ENCODE results near the gene ETNK2.

The ETNK2 gene

DNA sequence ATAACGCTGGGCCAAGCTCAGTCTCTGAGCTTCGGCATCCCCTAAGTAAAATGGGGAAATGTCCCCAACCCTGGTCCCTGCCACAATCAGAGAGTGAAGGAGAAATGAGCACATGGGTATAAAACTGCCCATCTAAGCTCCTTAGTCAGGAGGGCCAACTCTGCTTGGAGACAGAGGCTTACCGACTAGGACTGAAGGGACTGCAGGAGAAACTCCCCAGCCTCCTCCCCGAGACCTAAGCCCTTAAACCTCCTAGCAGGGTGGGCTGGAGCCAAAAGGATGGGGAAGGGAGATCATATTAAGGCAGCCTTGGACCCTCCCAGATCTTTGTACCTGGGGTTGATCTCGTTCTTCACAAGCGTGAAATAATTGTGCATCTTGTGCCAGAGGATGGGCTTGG lies 5.5 kb downstream of the ETNK2 start:
- peaks cover 7% of the 10 kb centered on the region for H3K4me1 Mint-ChIP-seq (ENCODE audit: low read depth)
- H3K27ac Mint-ChIP-seq, result no peak overlapping the region
- no peak overlapping the region for H3K4me3 Mint-ChIP-seq
- H3K27me3 Mint-ChIP-seq, result no peaks in the 10 kb centered on the region
- DNase-seq, result no peak
- no peaks in the 10 kb centered on the region for H3K9me3 Mint-ChIP-seq
- no peaks in the 10 kb centered on the region for H3K36me3 Mint-ChIP-seq (ENCODE audit: low read depth)

DNA sequence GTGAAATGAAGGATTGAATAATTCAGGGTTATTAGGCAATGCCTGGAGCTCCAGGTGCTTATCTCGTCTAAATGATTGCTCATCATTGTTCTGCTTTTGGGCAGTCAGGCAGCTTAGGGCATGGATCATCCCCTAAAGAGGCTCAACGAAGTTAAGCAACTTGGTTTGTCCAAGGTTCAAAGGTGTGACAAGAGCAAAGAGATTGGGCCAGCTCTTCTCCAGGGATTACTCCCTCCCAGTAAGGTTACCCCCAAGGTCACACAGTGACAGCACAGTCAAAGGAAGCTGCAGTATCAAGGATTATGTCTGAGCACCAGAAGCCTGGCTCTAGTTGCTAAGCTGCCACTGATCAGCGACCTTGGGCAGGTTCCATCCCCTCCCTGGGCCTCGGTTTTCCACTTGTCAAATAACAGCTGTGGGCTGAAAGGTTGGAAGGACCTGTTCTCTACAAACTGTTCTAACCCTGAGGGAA lies 6.8 kb downstream of the ETNK2 start:
- H3K4me1 Mint-ChIP-seq (ENCODE audit: low read depth), result peaks cover 5% of the 10 kb centered on the region
- H3K27me3 Mint-ChIP-seq, result no peaks in the 10 kb centered on the region
- H3K4me3 Mint-ChIP-seq, result no peak overlapping the region
- no peaks in the 10 kb centered on the region for H3K9me3 Mint-ChIP-seq
- no peak for DNase-seq
- no peak overlapping the region for H3K27ac Mint-ChIP-seq
- H3K36me3 Mint-ChIP-seq (ENCODE audit: low read depth), result no peaks in the 10 kb centered on the region

DNA sequence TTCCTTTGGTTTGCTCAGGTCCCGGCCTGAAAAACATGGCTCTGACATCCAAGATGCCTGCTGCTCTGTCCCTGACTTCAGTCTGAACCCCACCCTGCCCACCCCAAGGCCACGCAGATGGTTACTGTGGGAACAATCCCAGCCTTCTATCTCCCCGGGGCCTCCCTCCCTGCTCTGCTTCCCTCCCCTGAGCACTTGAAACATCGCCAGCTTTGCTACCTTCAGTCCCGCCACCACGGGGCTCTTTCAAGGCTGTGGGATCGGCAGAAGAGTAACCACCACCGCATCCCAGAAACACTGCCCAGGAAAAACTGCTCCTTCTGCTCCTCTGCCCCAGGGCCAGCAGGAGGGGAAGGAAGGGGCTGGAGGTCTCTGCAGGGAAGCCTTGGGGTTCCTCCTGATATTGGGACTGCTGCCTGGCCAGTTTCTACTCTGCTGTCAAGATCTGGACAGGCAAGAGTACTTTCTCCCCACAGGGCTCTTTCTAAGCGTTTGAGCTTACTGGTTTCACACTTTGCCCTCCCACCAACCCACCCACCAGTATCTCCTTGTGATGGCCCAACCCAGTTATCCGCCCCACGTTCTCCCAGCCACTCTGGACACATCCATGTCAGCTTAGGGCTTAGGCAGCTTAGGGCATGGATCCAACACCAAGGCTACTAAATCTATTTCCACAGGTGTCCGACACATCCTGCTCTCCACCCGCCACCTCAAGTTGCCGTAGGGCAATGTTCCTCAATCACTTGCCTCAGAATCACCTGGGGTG lies 8.4 kb downstream of the ETNK2 start:
- H3K36me3 Mint-ChIP-seq (ENCODE audit: low read depth), result no peaks in the 10 kb centered on the region
- peaks cover 5% of the 10 kb centered on the region for H3K4me1 Mint-ChIP-seq (ENCODE audit: low read depth)
- H3K27ac Mint-ChIP-seq, result no peak overlapping the region
- H3K4me3 Mint-ChIP-seq, result no peak overlapping the region
- H3K9me3 Mint-ChIP-seq, result no peaks in the 10 kb centered on the region
- no peaks in the 10 kb centered on the region for H3K27me3 Mint-ChIP-seq
- no peak for DNase-seq

DNA sequence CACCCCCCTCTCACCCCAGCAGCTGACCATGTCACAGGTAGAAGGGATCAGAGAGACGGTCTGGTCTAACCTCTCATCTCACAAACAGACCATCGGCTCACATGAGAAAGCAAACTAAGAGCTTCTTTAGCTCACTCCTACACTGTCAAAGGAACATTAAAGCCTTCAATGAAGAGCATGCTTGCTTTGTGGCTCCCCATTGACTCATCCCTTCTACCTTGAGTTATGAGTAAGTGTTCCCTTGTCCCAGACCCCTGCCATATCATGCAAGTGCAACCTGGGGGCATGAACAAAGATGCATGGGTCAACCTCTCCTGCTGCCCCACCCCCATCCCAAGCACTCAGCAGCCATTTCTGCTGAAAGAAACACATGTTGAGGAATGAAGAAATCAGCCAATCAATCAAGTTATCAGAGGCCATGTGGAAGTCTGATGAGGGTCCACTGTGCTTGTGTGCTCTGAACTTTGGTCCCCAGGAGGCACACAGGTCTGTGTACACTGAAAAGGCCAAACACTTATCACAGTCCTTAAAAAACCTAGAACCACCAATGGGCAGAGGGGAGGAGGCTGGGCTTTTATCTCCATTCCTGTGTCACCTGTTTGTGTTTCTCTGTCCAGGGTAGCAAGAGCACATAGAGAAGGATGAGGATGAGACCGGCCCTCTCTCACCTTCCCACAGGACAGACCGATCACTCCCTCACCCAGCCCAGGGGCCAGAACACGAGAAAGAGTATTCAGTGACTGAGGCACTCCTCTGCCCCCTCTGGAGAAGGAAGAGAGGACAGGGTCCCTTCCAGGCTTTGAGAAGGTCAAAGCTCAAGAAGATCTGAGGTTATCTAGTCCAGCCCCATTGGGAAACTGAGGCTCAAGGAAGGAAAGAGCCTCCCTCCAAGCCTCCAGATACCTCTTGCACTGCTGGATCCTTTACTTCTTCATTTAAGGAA lies 9.5 kb downstream of the ETNK2 start:
- no peak for DNase-seq
- Mint-ChIP-seq H3K4me3 (no peak overlapping the region), H3K9me3 (no peaks in the 10 kb centered on the region), H3K4me1 (ENCODE audit: low read depth) (peaks cover 5% of the 10 kb centered on the region), H3K27me3 (no peaks in the 10 kb centered on the region), H3K36me3 (ENCODE audit: low read depth) (no peaks in the 10 kb centered on the region), H3K27ac (no peak overlapping the region)

DNA sequence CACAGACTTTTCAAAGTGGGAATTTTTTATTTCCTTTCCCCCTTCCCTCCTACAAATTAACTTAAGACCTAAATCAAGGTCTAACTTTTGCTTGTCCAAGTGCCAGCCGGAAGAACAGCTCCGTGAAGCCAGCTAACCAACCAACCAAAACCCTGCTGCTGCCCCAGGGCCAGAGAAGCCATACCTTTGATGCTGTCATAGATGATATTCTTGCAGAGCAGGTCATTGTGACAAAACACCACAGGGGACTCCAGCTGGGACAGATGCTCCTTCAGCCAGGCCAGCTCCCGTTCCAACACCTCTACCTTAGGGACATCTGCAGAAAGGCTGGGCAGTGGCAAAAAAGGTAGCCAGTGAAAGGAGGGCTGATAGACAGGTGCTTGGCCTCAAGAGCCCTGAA lies 10.7 kb downstream of the ETNK2 start:
- H3K9me3 Mint-ChIP-seq, result no peaks in the 10 kb centered on the region
- H3K4me1 Mint-ChIP-seq (ENCODE audit: low read depth), result peaks cover 5% of the 10 kb centered on the region
- no peaks in the 10 kb centered on the region for H3K36me3 Mint-ChIP-seq (ENCODE audit: low read depth)
- no peak overlapping the region for H3K4me3 Mint-ChIP-seq
- DNase-seq, result no peak
- H3K27me3 Mint-ChIP-seq, result no peaks in the 10 kb centered on the region
- no peak overlapping the region for H3K27ac Mint-ChIP-seq

DNA sequence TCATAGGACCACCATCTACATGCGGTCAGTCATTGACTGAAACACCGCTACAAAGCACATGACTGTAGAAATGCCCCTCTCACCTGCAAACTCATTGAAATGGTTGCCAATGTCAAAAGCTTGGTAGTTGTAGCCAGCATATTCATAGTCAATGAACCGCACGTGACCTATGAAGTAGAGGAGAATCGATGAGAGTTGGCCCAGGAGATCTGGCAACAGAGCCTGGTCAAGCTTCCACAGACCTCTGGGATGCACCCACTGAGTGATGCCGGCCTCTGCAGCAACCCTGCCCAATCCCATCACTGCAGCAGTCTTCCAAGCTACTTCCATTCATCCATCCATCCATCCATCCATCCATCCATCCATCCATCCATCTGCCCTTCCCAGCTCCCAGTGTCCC lies 11.9 kb downstream of the ETNK2 start:
- no peak for DNase-seq
- no peaks in the 10 kb centered on the region for H3K27me3 Mint-ChIP-seq
- no peaks in the 10 kb centered on the region for H3K9me3 Mint-ChIP-seq
- H3K27ac Mint-ChIP-seq, result no peak overlapping the region
- H3K4me3 Mint-ChIP-seq, result no peak overlapping the region
- H3K36me3 Mint-ChIP-seq (ENCODE audit: low read depth), result no peaks in the 10 kb centered on the region
- H3K4me1 Mint-ChIP-seq (ENCODE audit: low read depth), result peaks cover 5% of the 10 kb centered on the region

DNA sequence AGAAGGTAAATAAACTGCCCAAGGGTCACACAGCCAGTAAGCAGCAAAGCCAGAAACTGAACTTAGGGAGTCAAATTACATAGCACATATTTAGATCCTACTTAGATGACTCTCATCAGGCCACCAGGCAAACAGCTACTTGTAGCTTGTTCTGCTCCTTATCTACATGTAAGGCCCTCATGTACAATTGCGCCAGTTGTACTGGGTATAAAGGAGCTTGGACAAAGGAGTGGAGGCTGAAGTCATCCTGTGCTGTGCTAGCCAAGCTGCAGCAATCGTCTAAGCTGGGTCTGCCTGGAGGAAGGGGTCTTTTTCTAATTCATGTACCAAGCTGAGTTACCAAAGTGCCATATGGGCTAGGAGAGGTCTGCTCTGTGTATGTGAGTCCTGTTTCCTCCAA lies 12.8 kb downstream of the ETNK2 start:
- no peaks in the 10 kb centered on the region for H3K27me3 Mint-ChIP-seq
- H3K27ac Mint-ChIP-seq, result no peak overlapping the region
- DNase-seq, result no peak
- no peak overlapping the region for H3K4me3 Mint-ChIP-seq
- H3K4me1 Mint-ChIP-seq (ENCODE audit: low read depth), result peaks cover 5% of the 10 kb centered on the region
- H3K36me3 Mint-ChIP-seq (ENCODE audit: low read depth), result no peaks in the 10 kb centered on the region
- no peaks in the 10 kb centered on the region for H3K9me3 Mint-ChIP-seq

DNA sequence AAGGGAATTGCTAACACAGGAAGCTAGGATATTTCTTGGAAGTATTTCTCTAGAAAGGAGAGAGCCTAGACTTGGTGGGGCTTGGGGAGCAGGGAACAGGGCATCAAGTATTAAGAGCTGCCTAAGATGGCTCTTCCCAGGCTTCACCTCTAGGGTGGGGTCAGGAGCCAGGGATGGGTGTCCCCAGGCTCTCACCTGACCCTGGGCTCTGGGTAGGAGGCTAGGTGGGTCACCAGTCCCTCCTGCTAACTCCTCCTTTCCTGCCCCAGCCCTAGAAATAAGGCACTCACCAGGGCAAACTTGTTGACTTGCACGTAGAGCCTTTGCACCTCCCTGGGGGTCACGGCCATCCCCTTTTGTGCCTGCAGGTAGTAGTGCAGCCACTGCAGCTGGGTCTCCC lies 15.0 kb downstream of the ETNK2 start:
- Mint-ChIP-seq H3K4me1 (ENCODE audit: low read depth) (peaks cover 2% of the 10 kb centered on the region), H3K9me3 (no peaks in the 10 kb centered on the region), H3K36me3 (ENCODE audit: low read depth) (no peaks in the 10 kb centered on the region), H3K27me3 (no peaks in the 10 kb centered on the region), H3K4me3 (no peak overlapping the region), H3K27ac (no peak overlapping the region)
- no peak for DNase-seq

DNA sequence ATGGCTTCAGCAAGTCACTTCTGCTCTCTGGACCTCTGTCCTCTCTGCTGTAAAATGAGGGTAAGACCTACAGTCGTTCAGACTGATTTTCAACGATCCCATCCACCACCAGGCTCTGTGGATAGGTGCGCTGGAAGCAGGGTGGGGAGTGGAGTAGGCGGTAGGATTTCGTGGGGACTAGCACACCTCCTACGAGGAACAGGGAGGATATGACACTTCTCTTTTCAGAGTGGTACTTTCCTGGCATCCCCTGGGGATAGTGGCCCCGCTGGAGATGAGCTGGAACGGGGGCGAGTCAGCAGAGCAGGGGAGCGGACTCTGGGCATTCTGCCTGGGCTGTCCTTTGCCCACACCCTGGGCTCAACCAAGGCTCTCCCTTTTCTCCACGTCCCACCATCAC lies 17.7 kb downstream of the ETNK2 start:
- peaks cover 3% of the 10 kb centered on the region for H3K4me1 Mint-ChIP-seq (ENCODE audit: low read depth)
- no peak for DNase-seq
- H3K9me3 Mint-ChIP-seq, result no peaks in the 10 kb centered on the region
- no peak overlapping the region for H3K27ac Mint-ChIP-seq
- no peak overlapping the region for H3K4me3 Mint-ChIP-seq
- no peaks in the 10 kb centered on the region for H3K27me3 Mint-ChIP-seq
- no peaks in the 10 kb centered on the region for H3K36me3 Mint-ChIP-seq (ENCODE audit: low read depth)

DNA sequence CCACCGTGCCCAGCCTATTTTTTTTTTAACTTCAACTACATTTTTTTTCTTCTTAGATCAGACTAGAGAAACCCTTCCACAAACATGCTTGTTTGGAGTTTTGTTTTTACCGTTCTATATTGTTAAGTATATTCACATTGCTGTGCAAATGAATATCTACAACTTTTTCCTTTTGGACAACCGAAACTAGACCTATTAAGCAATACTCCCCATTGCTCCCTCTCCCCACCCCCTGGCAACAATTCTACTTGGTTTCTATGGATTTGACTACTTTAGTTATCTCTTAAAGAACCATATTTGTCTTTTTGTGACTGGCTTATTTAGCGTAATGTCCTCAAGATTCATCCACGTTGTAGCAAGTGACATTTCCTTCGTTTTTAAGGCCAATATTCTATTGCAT lies 19.1 kb downstream of the ETNK2 start:
- H3K9me3 Mint-ChIP-seq, result no peaks in the 10 kb centered on the region
- no peak overlapping the region for H3K27ac Mint-ChIP-seq
- H3K4me3 Mint-ChIP-seq, result no peak overlapping the region
- peaks cover 10% of the 10 kb centered on the region for H3K4me1 Mint-ChIP-seq (ENCODE audit: low read depth)
- no peaks in the 10 kb centered on the region for H3K36me3 Mint-ChIP-seq (ENCODE audit: low read depth)
- H3K27me3 Mint-ChIP-seq, result no peaks in the 10 kb centered on the region
- no peak for DNase-seq

DNA sequence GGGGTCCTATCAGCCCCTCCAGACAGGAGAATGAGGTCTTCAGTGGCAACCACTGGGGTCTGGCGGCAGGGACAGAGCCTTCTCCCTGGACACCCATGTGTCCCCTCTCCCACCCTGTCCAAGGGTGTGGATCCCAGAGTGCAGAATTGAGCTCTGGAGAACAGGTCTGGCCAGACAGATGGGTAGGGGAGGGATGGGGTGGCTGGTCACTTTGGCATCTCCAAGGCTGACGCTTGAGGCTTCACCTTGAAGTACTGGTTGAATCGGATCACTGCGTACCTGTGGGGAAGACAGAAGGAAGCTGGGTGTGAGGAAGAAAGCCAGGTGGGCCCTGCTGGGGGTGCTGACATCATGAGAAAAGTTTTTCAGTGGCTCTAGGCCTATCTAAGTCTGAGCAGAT lies 19.9 kb downstream of the ETNK2 start:
- no peaks in the 10 kb centered on the region for H3K36me3 Mint-ChIP-seq (ENCODE audit: low read depth)
- H3K27ac Mint-ChIP-seq, result no peak overlapping the region
- no peak overlapping the region for H3K4me3 Mint-ChIP-seq
- H3K9me3 Mint-ChIP-seq, result no peaks in the 10 kb centered on the region
- no peaks in the 10 kb centered on the region for H3K27me3 Mint-ChIP-seq
- DNase-seq, result no peak
- H3K4me1 Mint-ChIP-seq (ENCODE audit: low read depth), result peaks cover 10% of the 10 kb centered on the region

DNA sequence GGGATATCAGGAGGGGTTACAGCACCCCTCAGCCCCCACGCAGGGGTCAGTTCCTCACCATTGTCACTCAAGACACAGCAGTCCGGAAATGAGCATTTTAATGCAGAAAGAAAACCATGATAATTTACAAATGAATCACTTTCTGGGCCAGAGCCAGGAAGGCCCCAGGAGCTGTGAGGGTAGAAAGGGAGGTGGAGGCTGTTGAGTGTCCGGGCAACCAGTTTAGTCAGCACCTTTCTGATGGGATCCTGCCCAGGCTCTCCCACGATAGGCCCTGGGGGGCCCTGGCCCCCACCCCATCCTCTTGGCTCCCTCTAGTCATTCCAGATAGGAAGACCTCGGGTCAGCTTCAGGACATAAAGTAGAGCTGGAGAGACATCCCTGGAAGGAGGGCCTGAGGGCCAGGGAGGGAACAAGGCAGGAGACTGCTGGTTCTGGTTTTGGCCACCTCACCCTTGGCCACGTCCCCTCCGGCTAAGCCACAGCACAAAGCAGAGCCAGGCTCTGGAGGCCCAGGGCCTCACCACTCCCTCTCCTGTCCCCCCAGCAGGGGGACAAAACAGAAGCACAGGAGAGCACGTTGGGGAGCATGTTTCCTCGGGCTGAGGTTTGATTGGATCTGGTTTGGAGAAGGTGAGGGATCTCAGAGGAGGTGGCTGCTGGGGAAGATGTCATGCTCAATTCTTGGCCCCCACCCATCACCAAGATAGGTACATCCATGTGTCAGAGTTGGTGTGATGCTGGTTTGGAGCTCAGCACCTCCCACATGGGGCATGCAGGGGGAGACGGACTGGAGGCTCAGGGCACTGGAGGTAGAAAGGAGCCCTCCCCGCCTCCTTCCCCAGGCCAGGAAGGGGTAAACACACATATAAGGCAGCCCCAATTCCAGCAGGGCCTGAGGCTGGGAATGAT lies 20.6 kb downstream of the ETNK2 start:
- no peak overlapping the region for H3K27ac Mint-ChIP-seq
- no peak for DNase-seq
- H3K4me3 Mint-ChIP-seq, result no peak overlapping the region
- peaks cover 10% of the 10 kb centered on the region for H3K4me1 Mint-ChIP-seq (ENCODE audit: low read depth)
- no peaks in the 10 kb centered on the region for H3K9me3 Mint-ChIP-seq
- H3K27me3 Mint-ChIP-seq, result no peaks in the 10 kb centered on the region
- no peaks in the 10 kb centered on the region for H3K36me3 Mint-ChIP-seq (ENCODE audit: low read depth)

DNA sequence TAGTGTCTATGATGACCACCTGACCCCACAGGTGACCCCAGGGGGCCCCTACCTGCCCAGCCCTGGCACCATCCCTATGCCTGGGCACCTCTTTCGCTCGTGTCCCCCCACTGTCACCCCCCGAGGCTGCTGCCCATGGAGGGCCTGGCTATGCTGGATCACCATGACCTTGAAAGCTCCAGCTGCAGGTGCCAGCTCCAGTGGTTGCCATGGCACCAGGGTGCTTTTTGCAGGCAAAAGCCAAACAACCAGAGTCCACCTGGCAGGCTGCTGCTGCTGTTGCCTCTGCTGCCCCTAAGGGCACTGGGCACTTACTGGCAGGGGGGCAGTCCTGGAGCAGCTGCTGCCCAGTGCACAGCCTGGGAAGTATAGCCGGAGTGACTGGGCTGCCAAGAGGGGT lies 21.7 kb downstream of the ETNK2 start:
- no peak for DNase-seq
- no peak overlapping the region for H3K27ac Mint-ChIP-seq
- H3K4me1 Mint-ChIP-seq (ENCODE audit: low read depth), result peaks cover 10% of the 10 kb centered on the region

More for the DNA sequence above, 21.7 kb downstream of the ETNK2 start:
- Mint-ChIP-seq H3K9me3 (no peaks in the 10 kb centered on the region), H3K27me3 (no peaks in the 10 kb centered on the region), H3K36me3 (ENCODE audit: low read depth) (no peaks in the 10 kb centered on the region), H3K4me3 (no peak overlapping the region)

Measured in activated T-cell treated with anti-CD3 and anti-CD28 coated beads, Interleukin-2, amount 50 U/mL, for 24 hours (primary cell).